AG08395 (cell line): ENCODE measurements around the gene FREM3.
"Not testable (repeated sequence)": the region's sequence is repeated elsewhere in the genome, so short reads cannot be mapped to it uniquely, and the experiment has no call there.

Source experiments
- DNase-seq: peaks from one replicate; pipeline ENCODE4 v3.0.0; 2012; ENCODE audit warnings: mixed read lengths, low spot score

Gene FREM3

GRCh38 chr4:143700416-143701352, at the start of gene FREM3:
FREM3 (minus strand) TSS chr4:143700675; CDS start chr4:143700675, 0 bp downstream.
- DNase-seq = no peak

- DNase-seq = no peak
These were observed 45.4 kb upstream of the FREM3 start for GRCh38 chr4:143745874-143746273.

- DNase-seq = no peak
These were observed 43.1 kb upstream of the FREM3 start for GRCh38 chr4:143743591-143743990.

GRCh38 chr4:143742834-143743233, 42.4 kb upstream of the FREM3 start:
- no peak for DNase-seq

GRCh38 chr4:143736861-143737260, 36.4 kb upstream of the FREM3 start:
- no peak for DNase-seq

GRCh38 chr4:143736061-143736460, 35.6 kb upstream of the FREM3 start:
- not testable (repeated sequence) for DNase-seq

- peak; percentile 35 for DNase-seq
These were observed 27.7 kb upstream of the FREM3 start for GRCh38 chr4:143728166-143728565.

- no peak for DNase-seq
These were observed 26.2 kb upstream of the FREM3 start for GRCh38 chr4:143726714-143727113.

GRCh38 chr4:143721317-143721716, 20.8 kb upstream of the FREM3 start:
- peak; percentile 9 for DNase-seq

- not testable (repeated sequence) for DNase-seq
These were observed 18.3 kb upstream of the FREM3 start for GRCh38 chr4:143718748-143719147.

GRCh38 chr4:143713955-143714625, 13.6 kb upstream of the FREM3 start:
- no peak for DNase-seq

- DNase-seq = no peak
These were observed 13.1 kb upstream of the FREM3 start for GRCh38 chr4:143713553-143713952.

GRCh38 chr4:143712155-143712550, 11.7 kb upstream of the FREM3 start:
- no peak for DNase-seq

- no peak for DNase-seq
These were observed 11.2 kb upstream of the FREM3 start for GRCh38 chr4:143711543-143712154.

- DNase-seq = no peak
These were observed 890 bp upstream of the FREM3 start for GRCh38 chr4:143701365-143701764.

- DNase-seq = no peak
These were observed 444 bp downstream of the FREM3 start for GRCh38 chr4:143700046-143700415.

GRCh38 chr4:143699331-143700045, 987 bp downstream of the FREM3 start:
- no peak for DNase-seq

GRCh38 chr4:143693856-143694255, 6.6 kb downstream of the FREM3 start:
- DNase-seq = no peak

GRCh38 chr4:143692241-143692640, 8.2 kb downstream of the FREM3 start:
- no peak for DNase-seq

- no peak for DNase-seq
These were observed 21.0 kb downstream of the FREM3 start for GRCh38 chr4:143679434-143679833.

GRCh38 chr4:143673629-143674028, 26.8 kb downstream of the FREM3 start:
- not testable (repeated sequence) for DNase-seq

- no peak for DNase-seq
These were observed 31.4 kb downstream of the FREM3 start for GRCh38 chr4:143668930-143669552.
